Measurements from ENCODE around the gene KCNMA1. TPM values are rescaled to one million over a fixed set of nuclear protein-coding genes. Genes with fewer than 3 reads are reported as not detected.

KCNMA1 gene
- polyA plus RNA-seq, 1 of the 3 experiments (the other 2 are of a cell fraction): 107 TPM

DNA sequence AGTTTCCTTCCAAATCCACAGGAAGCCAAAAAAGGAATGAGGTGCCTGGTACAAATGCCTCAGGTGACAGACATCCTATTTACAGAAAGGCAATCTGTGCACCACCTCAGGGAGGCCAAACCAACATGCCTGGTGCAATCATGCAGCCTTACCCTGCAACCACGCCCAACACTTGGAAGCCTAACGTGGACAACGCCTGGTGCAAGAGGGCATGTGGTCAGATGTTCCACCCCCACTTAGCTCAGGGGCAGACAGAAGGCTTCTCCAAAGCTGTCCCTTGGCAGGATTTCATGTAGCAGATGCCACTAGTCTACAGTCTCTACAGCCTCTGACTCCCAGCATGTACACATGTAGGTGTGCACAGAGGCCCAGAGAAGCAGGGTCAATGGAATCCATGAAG lies 89.5 kb downstream of the KCNMA1 start (continued):
- TF ChIP-seq, protein P1, sequence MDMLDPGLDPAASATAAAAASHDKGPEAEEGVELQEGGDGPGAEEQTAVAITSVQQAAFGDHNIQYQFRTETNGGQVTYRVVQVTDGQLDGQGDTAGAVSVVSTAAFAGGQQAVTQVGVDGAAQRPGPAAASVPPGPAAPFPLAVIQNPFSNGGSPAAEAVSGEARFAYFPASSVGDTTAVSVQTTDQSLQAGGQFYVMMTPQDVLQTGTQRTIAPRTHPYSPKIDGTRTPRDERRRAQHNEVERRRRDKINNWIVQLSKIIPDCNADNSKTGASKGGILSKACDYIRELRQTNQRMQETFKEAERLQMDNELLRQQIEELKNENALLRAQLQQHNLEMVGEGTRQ (IDR thresholded peaks at IDR 0.05; ENCODE audit: borderline replicate concordance, low read depth, low read length): no peak
- TF ChIP-seq, protein P2, sequence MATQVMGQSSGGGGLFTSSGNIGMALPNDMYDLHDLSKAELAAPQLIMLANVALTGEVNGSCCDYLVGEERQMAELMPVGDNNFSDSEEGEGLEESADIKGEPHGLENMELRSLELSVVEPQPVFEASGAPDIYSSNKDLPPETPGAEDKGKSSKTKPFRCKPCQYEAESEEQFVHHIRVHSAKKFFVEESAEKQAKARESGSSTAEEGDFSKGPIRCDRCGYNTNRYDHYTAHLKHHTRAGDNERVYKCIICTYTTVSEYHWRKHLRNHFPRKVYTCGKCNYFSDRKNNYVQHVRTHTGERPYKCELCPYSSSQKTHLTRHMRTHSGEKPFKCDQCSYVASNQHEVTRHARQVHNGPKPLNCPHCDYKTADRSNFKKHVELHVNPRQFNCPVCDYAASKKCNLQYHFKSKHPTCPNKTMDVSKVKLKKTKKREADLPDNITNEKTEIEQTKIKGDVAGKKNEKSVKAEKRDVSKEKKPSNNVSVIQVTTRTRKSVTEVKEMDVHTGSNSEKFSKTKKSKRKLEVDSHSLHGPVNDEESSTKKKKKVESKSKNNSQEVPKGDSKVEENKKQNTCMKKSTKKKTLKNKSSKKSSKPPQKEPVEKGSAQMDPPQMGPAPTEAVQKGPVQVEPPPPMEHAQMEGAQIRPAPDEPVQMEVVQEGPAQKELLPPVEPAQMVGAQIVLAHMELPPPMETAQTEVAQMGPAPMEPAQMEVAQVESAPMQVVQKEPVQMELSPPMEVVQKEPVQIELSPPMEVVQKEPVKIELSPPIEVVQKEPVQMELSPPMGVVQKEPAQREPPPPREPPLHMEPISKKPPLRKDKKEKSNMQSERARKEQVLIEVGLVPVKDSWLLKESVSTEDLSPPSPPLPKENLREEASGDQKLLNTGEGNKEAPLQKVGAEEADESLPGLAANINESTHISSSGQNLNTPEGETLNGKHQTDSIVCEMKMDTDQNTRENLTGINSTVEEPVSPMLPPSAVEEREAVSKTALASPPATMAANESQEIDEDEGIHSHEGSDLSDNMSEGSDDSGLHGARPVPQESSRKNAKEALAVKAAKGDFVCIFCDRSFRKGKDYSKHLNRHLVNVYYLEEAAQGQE (IDR thresholded peaks at IDR 0.05; ENCODE audit: low read depth, low read length): no peak
- TF ChIP-seq SMC3 (IDR thresholded peaks at IDR 0.05; ENCODE audit: low read depth, low read length) (no peak), FOSL2 (IDR thresholded peaks at IDR 0.05; ENCODE audit: borderline replicate concordance, low read depth) (no peak)

DNA sequence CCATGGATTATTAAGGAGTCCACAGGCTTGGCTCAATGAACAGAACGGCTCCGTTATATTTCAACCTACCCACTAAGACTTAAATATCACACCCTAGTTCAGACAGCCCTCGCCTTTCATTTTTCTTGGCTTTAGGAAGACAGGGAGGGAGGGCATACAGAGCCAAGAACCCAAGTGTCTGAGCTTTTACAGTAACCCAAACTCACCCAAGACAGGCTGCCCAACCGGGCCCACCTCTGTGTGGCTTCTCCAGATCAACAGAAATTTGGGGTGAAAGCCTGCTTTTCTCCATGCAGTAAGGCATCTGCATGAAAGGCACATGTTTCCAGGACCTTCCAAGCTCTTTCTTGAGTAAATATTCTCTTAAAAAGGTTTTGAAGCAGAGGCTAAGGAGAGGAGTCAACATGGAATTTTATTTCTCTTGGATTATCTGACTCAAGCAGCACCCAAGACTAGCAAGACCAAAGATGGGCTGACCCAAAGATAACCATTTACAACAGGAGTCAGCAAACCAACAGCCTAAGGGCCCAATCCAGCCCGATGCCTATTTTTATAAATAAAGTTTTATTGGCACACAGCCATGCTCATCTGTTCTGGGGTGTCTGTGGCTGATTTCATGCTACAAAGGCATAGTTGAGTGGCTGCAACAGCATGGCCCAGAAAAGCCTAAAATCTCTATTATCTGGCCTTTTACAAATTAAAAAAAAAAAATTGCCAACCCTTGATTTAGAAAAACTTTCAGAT lies 90.1 kb downstream of the KCNMA1 start:
- no peaks in the 10 kb centered on the region; a peak in 1 of 4 replicates for H3K4me1 ChIP-seq (ENCODE audit: control insufficient read depth in 1 of 2, insufficient read depth in 2 of 2, low read depth in 1 of 2, low read length in 1 of 2)
- H3K79me2 ChIP-seq (ENCODE audit: insufficient read depth): no peaks in the 10 kb centered on the region
- no peak overlapping the region for H3K9ac ChIP-seq
- no peak for DNase-seq
- no peaks in the 10 kb centered on the region for H3K27me3 ChIP-seq (ENCODE audit: insufficient read depth)
- no peak overlapping the region for H3K4me2 ChIP-seq
- H2AFZ ChIP-seq (ENCODE audit: low read depth): no peak overlapping the region
- H4K20me1 ChIP-seq (ENCODE audit: insufficient read depth): no peaks in the 10 kb centered on the region
- CTCF ChIA-PET: interaction anchor here (1.2 to 1.3 kb wide), 2 partner anchors 13 to 374 kb away, joined by 3 read pairs; no protein-coding TSS in a partner anchor
- no peaks in the 10 kb centered on the region for H3K9me2 ChIP-seq
- POLR2A ChIA-PET: no interaction called here
- no peak overlapping the region for H3K4me3 ChIP-seq (ENCODE audit: low read depth in 2 of 2, low read length in 1 of 2)
- H3K27ac ChIP-seq (ENCODE audit: low read depth in 2 of 2, low read length in 1 of 2): no peak overlapping the region
- no peaks in the 10 kb centered on the region for H3F3A ChIP-seq (replicated peaks; ENCODE audit: insufficient read depth)
- H3K36me3 ChIP-seq (replicated peaks in 1 of 2; ENCODE audit: control insufficient read depth in 1 of 2, insufficient read depth in 2 of 2, low read length in 1 of 2): peaks cover 0 to 6% of the 10 kb centered on the region in 2 experiments
- 91% methylated on average over 5 of the region's 5 CpGs for WGBS (ENCODE audit: low lambda C conversion rate)
- no peaks in the 10 kb centered on the region for H3K9me3 ChIP-seq
- TF ChIP-seq FOXM1 (IDR thresholded peaks at IDR 0.05; ENCODE audit: low read depth) (no peak), SIN3A (IDR thresholded peaks at IDR 0.05; ENCODE audit: borderline replicate concordance, low read depth, low read length) (no peak), YY1 (IDR thresholded peaks at IDR 0.05; ENCODE audit: low read depth) (no peak), RFX5 (IDR thresholded peaks at IDR 0.05; ENCODE audit: low read length) (no peak), TCF12 (IDR thresholded peaks at IDR 0.05) (no peak), RXRA (IDR thresholded peaks at IDR 0.05; ENCODE audit: borderline replicate concordance, low read depth) (no peak), RCOR1 (IDR thresholded peaks at IDR 0.05; ENCODE audit: low read length) (no peak), MXI1 (IDR thresholded peaks at IDR 0.05; ENCODE audit: low read depth, low read length) (no peak), CHD2 (IDR thresholded peaks at IDR 0.05; ENCODE audit: low read length, partially characterized antibody) (no peak), TAF1 (IDR thresholded peaks at IDR 0.05; ENCODE audit: borderline replicate concordance, low read depth, low read length) (no peak), ELF1 (IDR thresholded peaks at IDR 0.05) (no peak), EP300 (IDR thresholded peaks at IDR 0.05; ENCODE audit: borderline replicate concordance in 1 of 2, low read depth in 1 of 2, low read length in 1 of 2) (no peak)
- TF ChIP-seq, protein P3, sequence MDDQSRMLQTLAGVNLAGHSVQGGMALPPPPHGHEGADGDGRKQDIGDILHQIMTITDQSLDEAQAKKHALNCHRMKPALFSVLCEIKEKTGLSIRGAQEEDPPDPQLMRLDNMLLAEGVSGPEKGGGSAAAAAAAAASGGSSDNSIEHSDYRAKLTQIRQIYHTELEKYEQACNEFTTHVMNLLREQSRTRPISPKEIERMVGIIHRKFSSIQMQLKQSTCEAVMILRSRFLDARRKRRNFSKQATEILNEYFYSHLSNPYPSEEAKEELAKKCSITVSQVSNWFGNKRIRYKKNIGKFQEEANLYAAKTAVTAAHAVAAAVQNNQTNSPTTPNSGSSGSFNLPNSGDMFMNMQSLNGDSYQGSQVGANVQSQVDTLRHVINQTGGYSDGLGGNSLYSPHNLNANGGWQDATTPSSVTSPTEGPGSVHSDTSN (IDR thresholded peaks at IDR 0.05): no peak
- TF ChIP-seq, protein P2 (IDR thresholded peaks at IDR 0.05; ENCODE audit: low read depth, low read length): no peak
- TF ChIP-seq, protein P4, sequence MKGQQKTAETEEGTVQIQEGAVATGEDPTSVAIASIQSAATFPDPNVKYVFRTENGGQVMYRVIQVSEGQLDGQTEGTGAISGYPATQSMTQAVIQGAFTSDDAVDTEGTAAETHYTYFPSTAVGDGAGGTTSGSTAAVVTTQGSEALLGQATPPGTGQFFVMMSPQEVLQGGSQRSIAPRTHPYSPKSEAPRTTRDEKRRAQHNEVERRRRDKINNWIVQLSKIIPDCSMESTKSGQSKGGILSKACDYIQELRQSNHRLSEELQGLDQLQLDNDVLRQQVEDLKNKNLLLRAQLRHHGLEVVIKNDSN (IDR thresholded peaks at IDR 0.05; ENCODE audit: borderline replicate concordance, low read depth): no peak
- TF ChIP-seq, protein P5, sequence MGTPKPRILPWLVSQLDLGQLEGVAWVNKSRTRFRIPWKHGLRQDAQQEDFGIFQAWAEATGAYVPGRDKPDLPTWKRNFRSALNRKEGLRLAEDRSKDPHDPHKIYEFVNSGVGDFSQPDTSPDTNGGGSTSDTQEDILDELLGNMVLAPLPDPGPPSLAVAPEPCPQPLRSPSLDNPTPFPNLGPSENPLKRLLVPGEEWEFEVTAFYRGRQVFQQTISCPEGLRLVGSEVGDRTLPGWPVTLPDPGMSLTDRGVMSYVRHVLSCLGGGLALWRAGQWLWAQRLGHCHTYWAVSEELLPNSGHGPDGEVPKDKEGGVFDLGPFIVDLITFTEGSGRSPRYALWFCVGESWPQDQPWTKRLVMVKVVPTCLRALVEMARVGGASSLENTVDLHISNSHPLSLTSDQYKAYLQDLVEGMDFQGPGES (IDR thresholded peaks at IDR 0.05; ENCODE audit: low read depth, low read length): no peak

Data from SK-N-SH (cell line).